H9 (cell line): ENCODE results near the gene STKLD1. TPM values are rescaled to one million over a fixed set of nuclear protein-coding genes. Genes with fewer than 3 reads are reported as not detected.

ENCODE experiments used
- DNase-seq: peaks from one replicate; pipeline ENCODE4 v3.0.0-alpha.2; 2017
- H2AFZ ChIP-seq: one replicate; pipeline ENCODE4 v1.6.1; 2013; ENCODE audit warnings: mild to moderate bottlenecking, low read length, control low read depth, moderate library complexity
- H2AK5ac ChIP-seq: 2 replicates; pipeline ENCODE4 v1.6.1; 2013; ENCODE audit warnings: low read length, control low read depth, mixed read lengths; ENCODE audit not compliant: insufficient read length
- H2BK120ac ChIP-seq: one replicate; pipeline ENCODE4 v1.6.1; 2013; ENCODE audit warnings: low read depth, mild to moderate bottlenecking, low read length, control low read depth, inconsistent platforms; ENCODE audit not compliant: poor library complexity, severe bottlenecking
- H2BK12ac ChIP-seq: 2 replicates; pipeline ENCODE4 v1.6.1; 2013; ENCODE audit warnings: low read length, control low read depth, mixed read lengths, low read depth; ENCODE audit not compliant: insufficient read length
- H2BK15ac ChIP-seq: 2 replicates; pipeline ENCODE4 v1.6.1; 2013; ENCODE audit warnings: low read depth, low read length, control low read depth
- H2BK20ac ChIP-seq: one replicate; pipeline ENCODE4 v1.6.1; 2013; ENCODE audit warnings: low read depth, mild to moderate bottlenecking, low read length, control low read depth, inconsistent platforms; ENCODE audit not compliant: poor library complexity, severe bottlenecking
- H2BK5ac ChIP-seq: 2 replicates; pipeline ENCODE4 v1.6.1; 2013; ENCODE audit warnings: low read length, control low read depth, mixed read lengths; ENCODE audit not compliant: insufficient read length
- H3K14ac ChIP-seq: 2 replicates; pipeline ENCODE4 v1.6.1; 2013; ENCODE audit warnings: low read length, control low read depth; ENCODE audit not compliant: insufficient read depth
- H3K18ac ChIP-seq: 2 replicates; pipeline ENCODE4 v1.6.1; 2013; ENCODE audit warnings: low read depth, mild to moderate bottlenecking, mixed read lengths, low read length, control low read depth; ENCODE audit not compliant: insufficient read length
- H3K23ac ChIP-seq: 2 replicates; pipeline ENCODE4 v1.6.1; 2013; ENCODE audit warnings: low read length, control low read depth, mixed read lengths, low read depth; ENCODE audit not compliant: insufficient read length
- H3K23me2 ChIP-seq: 2 replicates; pipeline ENCODE4 v1.6.1; 2013; ENCODE audit warnings: low read depth, mild to moderate bottlenecking, mixed read lengths, low read length, control low read depth; ENCODE audit not compliant: insufficient read length, poor library complexity, severe bottlenecking
- H3K27ac ChIP-seq: 2 replicates; pipeline ENCODE4 v1.5.1; 2013; ENCODE audit warnings: low read length, control low read depth, mixed read lengths, low read depth; ENCODE audit not compliant: insufficient read length
- H3K27me3 ChIP-seq: 2 replicates; pipeline ENCODE4 v1.6.1; 2013; ENCODE audit warnings: low read length, control low read depth, inconsistent platforms; ENCODE audit not compliant: insufficient read depth
- H3K4ac ChIP-seq: 2 replicates; pipeline ENCODE4 v1.6.1; 2013; ENCODE audit warnings: low read depth, mild to moderate bottlenecking, control low read depth, inconsistent platforms, low read length, moderate library complexity
- H3K4me1 ChIP-seq: 2 replicates; pipeline ENCODE4 v1.6.1; 2013; ENCODE audit warnings: low read length, control low read depth, inconsistent platforms; ENCODE audit not compliant: insufficient read depth
- H3K4me2 ChIP-seq: 2 replicates; pipeline ENCODE4 v1.6.1; 2013; ENCODE audit warnings: low read length, control low read depth, mixed read lengths; ENCODE audit not compliant: insufficient read length, insufficient read depth
- H3K56ac ChIP-seq: 2 replicates; pipeline ENCODE4 v1.6.1; 2013; ENCODE audit warnings: low read depth, mild to moderate bottlenecking, mixed read lengths, low read length, control low read depth; ENCODE audit not compliant: insufficient read length
- H3K79me1 ChIP-seq: 2 replicates; pipeline ENCODE4 v1.6.1; 2013; ENCODE audit warnings: low read depth, mild to moderate bottlenecking, moderate library complexity, low read length, control low read depth, inconsistent platforms; ENCODE audit not compliant: insufficient read depth, poor library complexity, severe bottlenecking
- H3K79me2 ChIP-seq: 2 replicates; pipeline ENCODE4 v1.6.1; 2013; ENCODE audit warnings: low read length, control low read depth, inconsistent platforms; ENCODE audit not compliant: insufficient read depth
- H3K9ac ChIP-seq: 2 replicates; pipeline ENCODE4 v1.6.1; 2013; ENCODE audit warnings: low read length, control low read depth, mixed read lengths; ENCODE audit not compliant: insufficient read length; ENCODE audit errors: extremely low read depth
- H3K9me3 ChIP-seq: one replicate; pipeline ENCODE4 v1.6.1; 2013; ENCODE audit warnings: low read depth, low read length, inconsistent platforms; ENCODE audit not compliant: control insufficient read depth
- H3T11ph ChIP-seq: one replicate; pipeline ENCODE4 v1.6.1; 2013; ENCODE audit warnings: mild to moderate bottlenecking, low read length, control low read depth, inconsistent platforms
- H4K20me1 ChIP-seq: one replicate; pipeline ENCODE4 v1.6.1; 2013; ENCODE audit not compliant: control insufficient read depth, insufficient read length, insufficient read depth
- H4K5ac ChIP-seq: 2 replicates; pipeline ENCODE4 v1.6.1; 2013; ENCODE audit warnings: low read depth, mild to moderate bottlenecking, mixed read lengths, low read length, control low read depth; ENCODE audit not compliant: insufficient read length
- H4K8ac ChIP-seq: replicated peaks from 2 replicates; pipeline ENCODE4 v1.6.1; 2013; ENCODE audit warnings: low read length, control low read depth, mixed read lengths, low read depth; ENCODE audit not compliant: insufficient read length
- H4K91ac ChIP-seq: 2 replicates; pipeline ENCODE4 v1.6.1; 2013; ENCODE audit warnings: low read depth, mild to moderate bottlenecking, moderate library complexity, mixed read lengths, low read length, control low read depth; ENCODE audit not compliant: insufficient read length
- H3K27ac Mint-ChIP-seq, 3 experiments: 2 replicates in 2 of 3; 3 replicates in 1 of 3; pipeline ENCODE4 v1.8.0; 2020 to 2021; ENCODE audit warnings: mixed read lengths in 3 of 3, mild to moderate bottlenecking in 1 of 3, moderate library complexity in 1 of 3
- H3K27me3 Mint-ChIP-seq: 2 replicates; pipeline ENCODE4 v1.8.0; 2021; ENCODE audit warnings: low read depth, mild to moderate bottlenecking, moderate library complexity, mixed read lengths
- H3K36me3 Mint-ChIP-seq, 3 experiments: 2 replicates in 2 of 3; 3 replicates in 1 of 3; pipeline ENCODE4 v1.8.0; 2020 to 2021; ENCODE audit warnings: low read depth in 3 of 3, mixed read lengths in 3 of 3; ENCODE audit not compliant: insufficient read depth in 1 of 3
- H3K4me1 Mint-ChIP-seq, 2 experiments: 2 replicates each; pipeline ENCODE4 v1.8.0; 2020; ENCODE audit warnings: mixed read lengths in 2 of 2
- H3K4me3 Mint-ChIP-seq, 2 experiments: 2 replicates in 1 of 2; 3 replicates in 1 of 2; pipeline ENCODE4 v1.8.0; 2020 to 2021; ENCODE audit warnings: mild to moderate bottlenecking in 2 of 2, mixed read lengths in 2 of 2, moderate library complexity in 1 of 2
- H3K9me3 Mint-ChIP-seq, 2 experiments: 2 replicates in 1 of 2; 3 replicates in 1 of 2; pipeline ENCODE4 v1.8.0; 2020; ENCODE audit warnings: mild to moderate bottlenecking in 2 of 2, mixed read lengths in 2 of 2, moderate library complexity in 1 of 2
- CTCF ChIP-seq: fragments of 200-600 bp; sonication (generic); conservative IDR thresholded peaks from 3 replicates; pipeline ENCODE4 v1.8.0; 2021; ENCODE audit warnings: antibody characterized with exemption, mild to moderate bottlenecking
- WGBS: extraction: QIAGEN DNeasy Blood & Tissue Kit; methylation state at CpG from one replicate; pipeline ENCODE4 v1.1.7; 2013; ENCODE audit warnings: missing lambda C conversion rate, low lambda C conversion rate, mixed read lengths; ENCODE audit not compliant: insufficient read length; ENCODE audit errors: extremely low coverage; 5-methylcytosine and 5-hydroxymethylcytosine counted together
- total RNA-seq: library from RNA; stranded (reverse); gene quantifications from 2 replicates; pipeline ENCODE4 v1.2.1, GENCODE V29; 2021

Gene STKLD1
- total RNA-seq, 1 experiment from 2014 or later: 0.57 TPM

GRCh38 chr9:133401588-133401987 lies 25.4 kb downstream of the STKLD1 start:
- Mint-ChIP-seq H3K4me1 (peaks cover 0 to 3% of the 10 kb centered on the region in 2 experiments; a peak in 1 of 4 replicates), H3K27ac (no peak overlapping the region), H3K4me3 (no peak overlapping the region), H3K27me3 (peaks cover 11% of the 10 kb centered on the region), H3K36me3 (peaks cover 13 to 23% (median 22%) of the 10 kb centered on the region in 3 experiments; a peak in 6 of 7 replicates), H3K9me3 (no peaks in the 10 kb centered on the region)
- Histone ChIP-seq H4K91ac (no peak overlapping the region), H3T11ph (no peak overlapping the region), H3K18ac (no peak overlapping the region), H3K27ac (no peak overlapping the region), H3K79me1 (no peaks in the 10 kb centered on the region), H2AK5ac (no peak overlapping the region), H2AFZ (no peak overlapping the region), H3K79me2 (no peaks in the 10 kb centered on the region), H3K14ac (no peak overlapping the region), H2BK12ac (no peak overlapping the region), H4K8ac (no peak overlapping the region), H4K5ac (no peak overlapping the region), H3K4me1 (no peaks in the 10 kb centered on the region), H3K9me3 (no peaks in the 10 kb centered on the region), H3K23ac (no peak overlapping the region), H2BK5ac (no peak overlapping the region), H4K20me1 (no peaks in the 10 kb centered on the region), H2BK15ac (no peak overlapping the region), H3K4ac (no peak overlapping the region), H3K4me2 (no peak overlapping the region), H3K23me2 (no peaks in the 10 kb centered on the region), H3K9ac (no peak overlapping the region), H2BK20ac (no peak overlapping the region), H3K27me3 (no peaks in the 10 kb centered on the region), H2BK120ac (no peak overlapping the region), H3K56ac (no peak overlapping the region)
- no peak for DNase-seq
- no CpG with 5 or more reads among the region's 6 CpGs for WGBS
- no peak for TF ChIP-seq CTCF
